ENCODE results near the gene SLC27A2. TPM values are rescaled to one million over a fixed set of nuclear protein-coding genes. Genes with fewer than 3 reads are reported as not detected.

The SLC27A2 gene
- total RNA-seq, 1 donor from 2014 or later: 0.96 TPM

- no peak overlapping the region for H3K27ac ChIP-seq
- intact Hi-C loops (cut with DNase I): no loop called here
Observed at GRCh38 chr15:50192926-50193620, 11.1 kb downstream of the SLC27A2 start.

GRCh38 chr15:50202003-50202402, 20.0 kb downstream of the SLC27A2 start:
- DNase-seq (no peak), ATAC-seq (no peak)
- H3K4me1 ChIP-seq: no peaks in the 10 kb centered on the region
- H3K27ac ChIP-seq: no peak overlapping the region
- no peak overlapping the region for H3K4me3 ChIP-seq
- no peaks in the 10 kb centered on the region for H3K36me3 ChIP-seq
- H3K9me3 ChIP-seq: no peaks in the 10 kb centered on the region
- H3K27me3 ChIP-seq: no peaks in the 10 kb centered on the region
- intact Hi-C loops (cut with DNase I): no loop called here
- TF ChIP-seq CTCF (IDR thresholded peaks at IDR 0.05): no peak

More at GRCh38 chr15:50192926-50193620, 11.1 kb downstream of the SLC27A2 start:
- no peak for ATAC-seq
- H3K9me3 ChIP-seq: no peaks in the 10 kb centered on the region
- no peaks in the 10 kb centered on the region for H3K27me3 ChIP-seq
- DNase-seq: no peak
- H3K36me3 ChIP-seq: no peaks in the 10 kb centered on the region
- TF ChIP-seq CTCF (IDR thresholded peaks at IDR 0.05): no peak
- H3K4me1 ChIP-seq: no peaks in the 10 kb centered on the region
- H3K4me3 ChIP-seq: no peak overlapping the region

- DNase-seq (no peak), ATAC-seq (no peak)
- no peak overlapping the region for H3K27ac ChIP-seq
- no peaks in the 10 kb centered on the region for H3K9me3 ChIP-seq
- intact Hi-C loops (cut with DNase I): no loop called here
- no peaks in the 10 kb centered on the region for H3K27me3 ChIP-seq
- no peak for TF ChIP-seq CTCF (IDR thresholded peaks at IDR 0.05)
- H3K4me1 ChIP-seq: no peaks in the 10 kb centered on the region
- H3K36me3 ChIP-seq: no peaks in the 10 kb centered on the region
- no peak overlapping the region for H3K4me3 ChIP-seq
Observed at GRCh38 chr15:50206020-50206419, 24.0 kb downstream of the SLC27A2 start.

GRCh38 chr15:50209809-50210208, 27.8 kb downstream of the SLC27A2 start:
- Histone ChIP-seq H3K9me3 (peaks cover 6% of the 10 kb centered on the region), H3K27me3 (no peaks in the 10 kb centered on the region), H3K4me3 (no peak overlapping the region), H3K4me1 (no peaks in the 10 kb centered on the region), H3K36me3 (no peaks in the 10 kb centered on the region), H3K27ac (no peak overlapping the region)
- no peak for TF ChIP-seq CTCF (IDR thresholded peaks at IDR 0.05)
- intact Hi-C loops (cut with DNase I): no loop called here
- DNase-seq (no peak), ATAC-seq (no peak)

- intact Hi-C loops (cut with DNase I): no loop called here
- H3K36me3 ChIP-seq: no peaks in the 10 kb centered on the region
- no peaks in the 10 kb centered on the region for H3K27me3 ChIP-seq
- no peak overlapping the region for H3K4me3 ChIP-seq
- no peak for DNase-seq
- no peak for ATAC-seq
- TF ChIP-seq CTCF (IDR thresholded peaks at IDR 0.05): no peak
- H3K9me3 ChIP-seq: peaks cover 6% of the 10 kb centered on the region
- no peaks in the 10 kb centered on the region for H3K4me1 ChIP-seq
- H3K27ac ChIP-seq: no peak overlapping the region
Observed at GRCh38 chr15:50210462-50211157, 28.6 kb downstream of the SLC27A2 start.

Data from upper lobe of right lung (tissue), 1 donor.